IPS-NIHi11 (cell line): ENCODE data around the gene CBFA2T3.
A peak's percentile ranks its signal among the peaks of the same experiment; 100 is the strongest.

Experiments used
- DNase-seq: peaks from one replicate; pipeline ENCODE4 v3.0.0; 2012; ENCODE audit warnings: mixed read lengths, low spot score

CBFA2T3 gene

DNA sequence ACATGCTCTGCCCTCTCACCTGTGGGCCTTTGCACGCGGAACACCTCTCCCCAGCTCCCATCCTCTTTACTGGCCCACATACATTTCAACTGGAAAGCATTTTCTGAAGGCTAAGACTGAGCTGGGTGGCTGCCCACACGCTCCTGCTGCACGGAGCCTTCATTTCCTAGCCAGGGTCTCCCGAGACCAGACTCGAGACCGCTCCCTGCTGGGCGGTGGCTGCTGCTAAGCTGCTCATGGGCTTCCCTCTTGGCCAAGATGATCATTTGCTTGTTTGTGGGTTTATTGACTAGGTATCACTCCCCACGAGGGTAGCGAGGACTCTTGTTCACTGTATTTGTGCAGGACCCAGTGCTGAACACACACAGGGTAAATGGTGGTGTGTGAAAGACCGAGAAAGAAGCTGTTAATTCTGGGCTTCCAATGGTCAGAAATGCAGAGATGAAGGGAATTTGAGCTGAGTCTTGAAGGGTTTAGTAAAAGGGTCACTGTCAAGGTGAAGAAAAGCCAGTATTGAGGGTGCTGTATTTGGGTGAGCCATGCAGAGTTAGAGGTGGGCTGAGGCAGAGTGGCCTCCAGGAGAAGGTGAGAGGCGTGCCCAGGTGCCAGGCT is 119.2 kb downstream of the CBFA2T3 start:
- DNase-seq = peak; percentile 86

DNA sequence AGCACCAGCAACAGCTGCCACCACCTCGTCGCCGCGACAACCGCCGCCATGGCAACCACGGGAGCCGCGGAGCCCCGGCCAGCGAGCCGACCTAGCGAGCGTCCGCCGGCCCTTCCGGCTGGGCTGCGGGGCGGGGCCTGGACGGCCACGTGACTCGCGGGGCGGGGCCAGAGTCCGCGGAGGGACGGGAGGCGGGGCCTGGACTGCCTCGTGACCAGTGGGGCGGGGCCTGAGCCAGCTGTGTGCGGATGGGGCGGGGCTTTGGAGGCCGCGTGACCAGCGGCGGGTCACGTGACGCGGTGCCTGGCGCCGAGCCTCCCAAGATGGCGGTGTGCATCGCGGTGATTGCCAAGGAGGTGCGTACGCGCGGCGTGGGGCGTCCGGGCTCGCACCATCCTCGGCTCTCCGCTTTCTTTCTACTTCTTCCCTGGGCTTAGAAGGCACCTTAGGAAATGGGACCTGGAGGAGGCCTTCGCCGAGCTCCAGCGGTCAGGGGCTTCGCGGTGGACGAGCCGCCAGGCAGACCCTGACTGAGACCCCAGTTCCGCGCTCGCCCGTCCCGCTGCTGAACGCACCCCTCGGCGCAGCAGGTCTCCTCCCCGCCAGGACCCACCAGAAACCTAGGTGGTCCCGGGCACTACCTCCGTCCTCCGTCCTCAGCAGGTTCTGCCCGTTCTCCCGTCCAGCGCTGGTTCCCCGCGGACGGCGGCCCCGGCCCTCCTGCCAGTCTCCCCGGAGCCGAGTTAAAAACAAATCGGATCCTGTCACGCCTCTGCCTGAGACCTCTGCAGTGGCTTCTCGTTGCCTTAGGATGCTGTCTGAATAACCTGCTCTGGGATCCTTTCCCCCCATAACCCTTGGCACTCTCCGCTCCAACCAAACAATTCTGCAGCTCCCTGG is 119.9 kb downstream of the CBFA2T3 start, which contains the start of the genes GALNS and TRAPPC2L:
Gene GALNS, minus strand, starts transcription at position 120 of the 900 bp plus-strand sequence. Its CDS starts 70 bp downstream, at position 50.
Gene TRAPPC2L, plus strand, starts transcription at position 300 of the 900 bp plus-strand sequence. Its CDS starts 24 bp downstream, at position 324.
- DNase-seq = peak; percentile 100

DNA sequence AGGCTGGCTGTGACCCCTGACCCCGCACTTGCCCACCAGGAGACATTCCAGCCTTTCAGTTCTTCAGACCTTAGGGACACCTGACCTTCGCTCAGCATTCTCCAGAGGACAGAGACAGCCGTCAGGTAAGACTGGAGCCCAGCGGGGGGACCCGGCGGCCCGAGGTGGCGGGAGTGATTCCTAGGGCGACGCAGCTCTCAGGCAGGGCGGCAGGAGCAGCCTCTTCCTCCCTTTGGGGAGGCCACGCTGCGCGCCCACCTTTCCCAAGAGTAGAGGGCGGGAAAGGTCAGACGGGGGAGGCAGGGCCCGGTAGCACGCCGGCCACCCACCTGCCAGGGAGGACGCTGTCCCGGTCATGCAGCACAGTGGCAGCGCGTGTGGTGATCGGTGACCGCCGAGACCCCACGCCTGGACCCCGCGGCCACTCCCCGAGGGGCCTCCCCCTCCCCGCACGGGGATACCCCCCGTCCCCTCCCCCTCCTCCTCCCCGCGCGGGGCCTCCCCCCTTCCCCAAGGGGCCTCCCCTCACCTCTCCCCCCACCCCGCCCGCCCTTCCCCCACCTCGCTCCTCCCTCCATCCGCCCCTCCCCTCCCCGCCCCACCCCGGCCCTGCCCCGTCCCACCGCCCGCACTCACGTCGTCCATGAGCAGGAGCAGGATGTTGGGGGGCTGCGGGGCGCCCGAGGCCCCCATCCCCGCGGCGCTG is 120.7 kb downstream of the CBFA2T3 start:
- peak; percentile 58 for DNase-seq

DNA sequence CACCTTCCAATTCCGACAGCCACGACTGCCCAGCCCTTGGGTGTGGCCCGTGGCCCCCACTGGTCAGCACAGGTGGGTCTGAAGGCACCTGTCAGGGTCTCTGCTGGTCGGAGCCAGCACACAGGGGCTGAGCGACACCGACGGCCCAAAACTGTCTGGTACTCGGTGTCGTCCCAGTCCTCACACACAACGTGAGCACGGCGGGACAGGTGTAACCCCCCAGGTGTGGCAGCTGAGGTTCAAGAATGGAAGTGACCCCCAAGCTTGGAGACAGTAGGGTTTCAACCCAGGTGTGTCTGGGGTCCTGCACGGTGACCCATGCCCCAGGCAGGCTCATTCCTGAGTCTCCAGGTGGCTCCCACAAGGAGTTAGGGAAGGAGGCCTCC is 121.3 kb downstream of the CBFA2T3 start:
- DNase-seq = no peak

DNA sequence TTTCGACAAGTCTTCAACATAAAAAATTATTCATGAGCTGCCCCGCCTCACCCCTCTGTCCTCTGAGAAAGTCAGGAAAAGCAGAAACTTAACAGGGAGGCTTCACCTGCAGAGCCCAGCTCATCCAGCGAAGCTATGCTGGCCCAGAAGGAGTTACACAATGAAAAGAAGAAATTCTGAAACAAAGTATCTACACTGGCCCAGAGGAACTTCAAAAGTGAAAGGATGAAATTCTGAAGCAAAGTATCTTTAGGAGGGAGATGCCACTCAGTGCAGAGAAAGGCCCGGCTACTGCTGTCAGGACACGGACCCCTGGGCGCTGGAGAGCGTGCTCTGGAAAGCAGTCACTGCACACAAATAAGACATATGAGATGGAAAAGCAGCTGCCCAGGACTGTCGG is 121.8 kb downstream of the CBFA2T3 start:
- no peak for DNase-seq

DNA sequence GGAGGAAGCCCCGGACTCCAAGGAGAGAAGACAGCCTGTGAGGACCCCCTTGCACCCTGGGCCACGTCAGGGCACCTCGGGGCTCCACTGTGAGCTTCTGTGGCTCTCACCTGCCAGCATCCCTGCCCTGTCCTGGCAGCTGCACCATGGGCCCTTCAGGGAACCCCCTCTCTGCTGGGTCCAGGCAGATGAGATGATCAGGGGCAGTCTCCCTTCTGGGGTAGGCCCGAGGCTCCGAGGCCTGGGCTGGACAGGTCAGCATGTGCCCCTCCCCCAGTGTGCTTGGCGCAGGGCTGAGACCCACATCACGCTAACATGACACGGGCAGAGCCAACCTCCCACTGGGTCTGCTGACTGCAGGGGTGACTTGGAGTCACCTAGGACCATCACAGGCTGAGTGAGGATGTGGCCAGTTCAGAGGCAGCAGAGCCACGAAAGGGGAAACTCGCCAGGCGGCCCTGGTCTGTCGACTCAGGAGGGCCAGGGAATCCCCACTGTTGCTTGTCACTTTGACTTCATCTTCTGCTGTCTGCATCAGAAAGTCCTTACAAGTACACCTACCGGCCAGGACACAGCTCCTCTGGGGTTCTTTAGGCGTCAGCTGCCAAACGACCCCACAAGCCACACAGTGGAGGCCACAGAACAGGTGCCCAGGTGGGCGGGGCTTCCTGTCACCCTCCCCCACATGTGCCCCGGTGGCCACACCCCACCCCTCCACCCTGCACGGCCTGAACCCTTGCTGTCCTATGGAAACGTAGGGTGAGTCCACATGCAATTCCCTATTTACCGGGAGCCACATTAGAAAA is 122.5 kb downstream of the CBFA2T3 start:
- no peak for DNase-seq

DNA sequence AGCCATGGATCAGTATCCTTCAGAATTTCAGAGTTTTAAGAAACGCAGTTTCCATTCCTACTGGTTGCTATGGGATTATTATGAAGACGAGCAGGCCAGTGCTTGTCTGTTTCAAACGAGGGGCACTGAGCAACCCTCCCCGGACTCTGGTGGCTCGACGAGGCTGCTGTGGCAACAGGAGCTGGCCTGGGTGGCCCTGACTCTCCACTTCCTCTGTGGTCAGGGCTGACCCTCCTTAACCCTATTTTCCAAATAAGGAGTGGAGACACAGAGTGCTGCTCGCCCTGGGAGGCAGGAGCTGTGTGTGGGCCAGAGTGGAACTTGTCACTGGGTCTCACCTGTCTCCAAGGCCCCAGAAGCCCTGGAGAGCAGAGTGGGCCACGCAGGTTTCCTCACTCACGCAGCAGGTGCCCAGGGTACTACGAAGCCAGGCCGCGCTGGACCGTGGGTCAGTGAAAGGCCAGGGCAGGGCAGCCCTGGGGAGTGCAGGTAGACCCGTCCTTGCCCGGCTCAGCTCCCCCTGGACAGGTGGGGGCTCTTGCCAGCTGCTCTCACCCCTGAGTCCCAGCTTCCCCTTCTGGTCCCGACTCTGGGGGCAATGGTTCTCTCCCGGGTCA is 123.6 kb downstream of the CBFA2T3 start:
- DNase-seq = no peak

DNA sequence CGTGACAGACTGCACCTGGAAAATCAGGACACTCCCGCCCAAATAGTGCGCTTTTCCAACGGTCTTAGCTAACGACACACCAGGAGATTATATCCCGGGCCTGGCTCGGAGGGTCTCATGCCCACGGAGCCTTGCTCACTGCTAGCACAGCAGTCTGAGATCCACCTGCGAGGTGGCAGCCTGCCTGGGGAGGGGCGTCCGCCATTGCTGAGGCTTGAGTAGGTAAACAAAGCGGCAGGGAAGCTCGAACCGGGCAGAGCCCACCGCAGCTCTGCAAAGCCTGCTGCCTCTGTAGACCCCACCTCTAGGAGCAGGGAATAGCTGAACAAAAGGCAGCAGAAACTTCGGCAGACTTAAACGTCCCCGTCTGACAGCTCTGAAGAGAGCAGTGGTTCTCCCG is 125.4 kb downstream of the CBFA2T3 start:
- no peak for DNase-seq

DNA sequence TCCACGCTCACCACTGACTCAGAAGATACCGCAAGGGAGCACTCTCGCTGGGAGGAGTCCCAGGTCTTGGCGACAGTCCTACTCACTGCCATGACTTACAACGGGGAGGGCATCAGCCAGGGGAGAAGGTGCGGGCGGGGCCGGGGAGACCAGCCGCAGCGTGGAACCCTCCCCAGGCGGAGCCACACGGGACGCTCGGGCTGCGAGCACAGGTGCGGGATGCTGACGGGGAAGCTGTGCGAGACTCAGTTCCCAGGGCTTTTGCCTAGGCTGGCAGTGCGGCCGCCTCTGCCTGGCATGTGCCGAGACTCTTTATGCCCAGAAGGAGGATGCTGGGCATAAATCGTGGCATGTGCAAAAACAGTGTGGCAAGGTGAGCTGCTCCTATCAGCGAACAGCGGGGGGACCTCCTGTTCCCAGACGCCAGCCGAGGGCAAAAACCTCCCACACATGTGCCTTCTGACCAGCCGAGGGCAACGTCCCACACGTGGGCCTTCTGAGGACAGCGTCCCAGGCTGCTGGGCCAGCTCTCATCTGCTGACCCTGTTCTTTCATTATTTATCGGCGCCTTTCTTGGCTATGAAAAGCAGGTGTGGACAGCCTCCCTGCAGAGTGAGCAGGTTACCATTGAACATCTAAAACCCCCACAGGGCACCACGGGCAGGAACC is 126.3 kb downstream of the CBFA2T3 start:
- DNase-seq = no peak

DNA sequence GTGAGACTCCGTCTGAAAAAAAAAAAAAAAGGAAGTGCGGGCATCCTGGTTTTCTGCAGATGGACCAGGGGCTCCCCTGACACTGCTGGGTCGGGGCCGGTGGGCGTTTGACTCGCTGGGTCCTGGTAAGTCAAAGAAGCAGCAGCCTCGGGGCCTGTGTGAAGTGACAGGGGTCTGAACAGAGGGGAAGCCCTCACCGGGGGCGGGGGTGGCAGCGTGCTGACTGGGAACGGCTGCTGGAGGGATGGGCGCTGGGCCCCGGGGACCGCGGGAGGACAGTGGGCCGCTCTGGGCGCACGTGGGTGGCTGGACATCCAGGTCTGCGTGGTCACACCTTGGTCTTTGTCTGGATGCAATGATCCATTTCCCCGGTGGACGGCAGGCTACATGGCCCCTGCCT is 128.4 kb downstream of the CBFA2T3 start:
- no peak for DNase-seq

DNA sequence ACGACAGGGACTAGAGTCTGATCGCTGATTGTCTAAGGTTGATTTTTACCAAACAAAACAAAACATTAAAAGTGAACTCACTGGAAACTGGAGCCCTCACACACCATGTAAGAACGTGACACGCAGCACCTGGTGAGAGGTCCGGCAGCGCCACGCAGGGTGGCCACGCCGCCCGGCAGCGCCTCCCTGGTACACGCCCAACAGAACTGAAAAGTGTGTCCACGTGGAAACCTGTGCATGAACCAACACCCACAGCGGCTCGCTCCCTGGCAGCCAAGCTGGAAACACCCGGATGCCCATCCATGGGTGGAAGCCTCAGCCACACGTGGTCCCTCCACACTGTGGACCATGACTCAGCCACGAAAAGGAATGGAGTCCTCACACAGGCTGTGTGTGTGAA is 129.4 kb downstream of the CBFA2T3 start:
- no peak for DNase-seq

DNA sequence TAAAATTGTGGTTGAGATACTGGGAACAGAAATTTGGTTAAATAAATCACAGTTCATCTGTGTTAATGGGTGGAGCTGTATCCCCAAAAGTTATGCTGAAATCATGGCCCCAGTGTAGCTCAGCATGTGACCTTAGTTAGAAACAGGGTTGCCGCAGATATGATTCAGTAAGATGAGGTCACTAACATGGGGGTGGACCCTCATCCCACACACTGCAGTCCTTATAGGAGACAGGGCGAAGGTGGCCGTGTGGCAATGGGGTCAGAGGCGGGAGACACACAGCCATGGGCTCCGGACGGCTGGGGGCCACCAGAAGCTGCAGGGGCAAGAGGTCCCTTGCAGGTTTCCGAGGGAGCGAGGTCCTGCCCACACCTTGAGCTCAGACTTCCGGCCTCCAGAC is 130.9 kb downstream of the CBFA2T3 start:
- DNase-seq = no peak

DNA sequence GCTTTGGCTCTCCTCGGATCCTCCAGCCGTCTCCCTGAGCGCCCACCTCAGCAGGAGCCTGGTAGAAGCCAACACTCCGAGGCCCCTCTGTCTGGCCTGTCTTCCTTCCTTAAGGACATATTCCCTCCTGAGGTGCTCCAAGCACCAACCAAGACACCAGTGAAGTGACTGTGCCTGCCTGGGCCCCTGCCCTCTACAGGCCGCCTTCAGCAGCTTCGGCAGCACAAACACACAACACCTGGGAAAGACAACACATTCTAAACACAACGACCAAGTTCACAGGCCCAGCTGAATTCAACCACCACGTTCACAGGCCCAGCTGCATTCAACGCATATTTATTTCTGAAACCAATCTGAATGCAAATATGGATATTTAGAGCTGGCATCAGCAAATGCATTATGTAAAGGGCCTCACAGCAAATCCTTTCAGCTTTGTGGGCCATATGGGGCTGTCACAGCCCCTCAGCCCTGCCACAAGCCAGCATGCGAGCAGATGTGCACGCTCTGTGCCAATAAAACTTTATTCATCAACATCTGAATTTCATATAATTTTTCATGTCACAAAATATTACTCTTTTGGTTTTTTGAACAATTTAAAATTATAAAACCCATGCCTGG is 132.5 kb downstream of the CBFA2T3 start:
- DNase-seq = peak; percentile 62

DNA sequence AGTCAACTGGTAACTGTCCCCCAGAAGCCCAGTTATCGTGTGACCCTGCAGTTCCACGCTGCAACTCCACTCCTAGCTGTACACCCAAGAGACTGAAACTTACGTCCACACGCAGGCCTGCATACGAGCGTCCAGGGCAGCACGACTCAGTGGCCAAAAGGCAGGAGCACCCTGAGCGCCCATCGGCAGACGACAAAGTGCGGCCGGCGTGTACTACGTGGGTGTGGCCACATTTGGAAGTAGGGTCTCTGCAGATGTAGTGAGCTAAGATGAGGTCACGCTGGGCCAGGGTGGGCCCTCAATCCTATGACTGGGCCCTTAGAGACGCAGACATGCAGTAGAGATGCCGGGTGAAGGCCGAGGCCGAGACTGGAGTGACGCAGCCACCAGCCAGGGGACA is 133.8 kb downstream of the CBFA2T3 start:
- no peak for DNase-seq

DNA sequence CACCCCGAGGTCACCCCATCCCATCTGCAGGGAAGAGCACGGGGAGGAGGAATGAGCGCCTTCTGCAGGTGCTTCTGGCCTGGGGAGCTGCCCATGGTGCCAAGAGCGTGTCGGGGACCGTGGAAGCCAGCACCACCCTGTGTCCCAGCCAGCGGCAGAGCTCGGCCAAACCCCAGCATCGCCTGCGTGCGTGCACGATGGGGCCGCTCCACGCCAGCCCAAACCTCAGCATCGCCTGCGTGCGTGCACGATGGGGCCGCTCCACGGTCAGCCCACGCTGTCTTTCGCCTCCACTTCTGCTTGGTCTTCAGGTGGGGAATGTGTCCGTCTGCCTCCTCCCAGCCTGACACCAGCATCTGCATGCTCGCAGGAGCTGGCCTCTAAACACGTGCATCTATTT is 134.2 kb downstream of the CBFA2T3 start:
- DNase-seq = no peak

DNA sequence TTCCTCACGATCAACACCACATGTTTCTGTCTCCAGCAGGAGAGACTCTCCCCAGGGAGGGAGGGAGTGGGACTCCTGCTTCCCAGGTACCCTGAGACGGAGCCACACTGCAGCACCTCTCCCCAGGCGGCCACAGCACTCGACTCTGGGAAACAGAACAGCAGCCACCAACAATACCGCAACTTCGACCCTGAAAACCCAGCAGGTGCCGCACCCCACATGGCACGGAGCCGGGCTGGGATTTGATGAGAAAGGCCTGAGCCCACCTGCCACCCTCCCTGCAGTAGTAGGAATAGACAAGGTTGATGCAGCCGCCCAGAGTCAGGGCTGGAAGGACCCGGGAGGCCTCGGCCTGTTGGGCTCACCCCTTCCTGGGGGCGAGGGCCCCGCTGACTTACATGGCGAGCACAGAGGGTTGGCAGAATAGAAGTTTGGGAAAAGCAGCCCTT is 134.7 kb downstream of the CBFA2T3 start:
- no peak for DNase-seq

DNA sequence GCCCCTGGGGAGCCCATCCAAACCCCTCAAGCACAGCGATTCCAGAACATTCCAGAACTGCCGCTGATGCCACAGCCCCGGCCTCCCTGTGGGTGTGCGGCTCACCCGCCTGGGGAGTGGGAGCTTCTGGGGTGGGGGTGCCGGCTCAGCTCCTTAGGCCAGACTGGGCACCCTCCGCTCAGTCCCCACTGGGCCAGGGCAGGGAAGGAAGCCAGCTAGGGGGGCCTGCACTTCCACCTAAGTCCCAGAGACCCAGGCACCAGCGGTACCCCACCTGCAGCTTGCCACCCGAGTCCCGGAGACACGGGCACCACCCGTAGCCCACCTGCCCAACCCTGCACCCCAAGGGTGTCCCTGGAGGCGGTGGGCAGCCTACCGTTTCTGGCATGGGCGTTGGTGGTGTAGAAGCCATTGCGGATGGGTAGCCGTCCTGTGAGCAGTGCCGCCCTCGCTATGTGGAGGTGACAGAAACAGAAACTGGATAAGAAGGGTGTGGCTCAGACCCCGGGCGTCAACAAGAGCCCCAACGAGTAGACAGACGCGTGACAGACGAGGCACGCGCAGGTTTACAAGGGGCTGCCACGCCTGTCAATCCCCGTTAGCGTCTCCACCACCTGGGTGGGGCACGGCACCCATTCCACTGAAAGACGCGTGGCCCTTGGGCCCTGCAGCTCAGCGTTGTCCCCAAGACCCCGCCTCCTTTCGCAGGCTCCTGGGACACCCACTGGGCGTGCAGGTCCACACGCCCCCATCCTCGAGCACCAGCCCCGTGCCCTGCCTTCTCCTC is 135.3 kb downstream of the CBFA2T3 start:
- no peak for DNase-seq

DNA sequence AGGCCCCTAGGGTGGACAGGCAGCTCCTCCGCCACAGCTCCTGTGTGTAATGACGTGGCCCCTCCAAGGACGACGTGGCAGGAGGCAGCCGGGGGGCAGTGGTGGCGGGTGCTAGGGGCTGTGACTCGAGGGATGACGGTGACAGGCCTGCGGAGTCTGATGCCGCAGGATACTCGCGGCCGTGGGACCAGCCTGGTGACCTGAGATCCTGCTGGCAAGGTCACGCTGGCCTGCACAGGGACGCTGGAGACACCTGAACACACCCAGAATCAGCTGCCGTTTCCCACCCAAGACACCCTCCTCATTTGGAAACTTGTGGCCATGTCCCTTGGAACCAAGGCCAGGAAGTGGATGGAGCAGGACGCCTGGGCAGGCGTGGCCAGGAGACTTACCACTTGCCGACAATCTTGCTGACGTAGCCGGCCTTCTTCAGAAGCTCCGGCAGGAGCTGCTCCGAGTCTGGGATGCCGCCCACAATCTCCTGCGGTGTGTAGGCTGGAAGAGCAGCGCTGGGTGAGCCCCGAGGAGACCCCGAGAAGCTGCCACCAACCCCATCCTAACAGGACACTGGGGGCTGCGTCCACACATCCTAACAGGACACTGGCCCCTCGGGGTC is 136.3 kb downstream of the CBFA2T3 start:
- no peak for DNase-seq
